HG03045 (cell line): Measurements from ENCODE around the gene ACMSD.
"Not testable (repeated sequence)": the region's sequence is repeated elsewhere in the genome, so short reads cannot be mapped to it uniquely, and the experiment has no call there.

ENCODE experiments used
- ATAC-seq: cut with Tn5 transposase; IDR thresholded peaks from one replicate; pipeline ENCODE4 v1.9.1; 2021; ENCODE audit warnings: mild to moderate bottlenecking, moderate library complexity; ENCODE audit not compliant: unreplicated experiment

ACMSD gene

GRCh38 chr2:134905168-134905567 is 66.8 kb downstream of the ACMSD start:
- no peak for ATAC-seq

GRCh38 chr2:134906726-134907125 is 68.3 kb downstream of the ACMSD start:
- no peak for ATAC-seq

- not testable (repeated sequence) for ATAC-seq
These were observed 69.2 kb downstream of the ACMSD start for GRCh38 chr2:134907441-134908116.

GRCh38 chr2:134910763-134911399 is 72.5 kb downstream of the ACMSD start:
- ATAC-seq: no peak

GRCh38 chr2:134911400-134911785 is 73.0 kb downstream of the ACMSD start:
- ATAC-seq: no peak

- no peak for ATAC-seq
These were observed 73.9 kb downstream of the ACMSD start for GRCh38 chr2:134912361-134912760.

- ATAC-seq: no peak
These were observed 79.0 kb downstream of the ACMSD start for GRCh38 chr2:134917360-134917865.

GRCh38 chr2:134917888-134918525 is 79.6 kb downstream of the ACMSD start:
- ATAC-seq: peak; percentile 78

- ATAC-seq: peak; percentile 87
These were observed 80.3 kb downstream of the ACMSD start, which contains the start of gene CCNT2 for GRCh38 chr2:134918526-134919340. CCNT2 (plus strand) TSS chr2:134918822; CDS start chr2:134918855, 33 bp downstream.

- ATAC-seq: peak; percentile 1
These were observed 81.2 kb downstream of the ACMSD start for GRCh38 chr2:134919341-134920210.

GRCh38 chr2:134924912-134925311 is 86.5 kb downstream of the ACMSD start:
- no peak for ATAC-seq

- ATAC-seq: no peak
These were observed 88.0 kb downstream of the ACMSD start for GRCh38 chr2:134926231-134926931.

GRCh38 chr2:134927195-134927594 is 88.8 kb downstream of the ACMSD start:
- no peak for ATAC-seq

- no peak for ATAC-seq
These were observed 94.6 kb downstream of the ACMSD start for GRCh38 chr2:134932864-134933526.

- ATAC-seq: no peak
These were observed 95.3 kb downstream of the ACMSD start for GRCh38 chr2:134933732-134934131.

GRCh38 chr2:134934150-134934549 is 95.7 kb downstream of the ACMSD start:
- no peak for ATAC-seq

- ATAC-seq: no peak
These were observed 96.2 kb downstream of the ACMSD start for GRCh38 chr2:134934641-134935040.

GRCh38 chr2:134936691-134937090 is 98.3 kb downstream of the ACMSD start:
- ATAC-seq: no peak

GRCh38 chr2:134943540-134943939 is 105.1 kb downstream of the ACMSD start:
- ATAC-seq: no peak
